Endothelial cell (in vitro differentiated cells): ENCODE data around the gene SH3RF3. TPM values are rescaled to one million over a fixed set of nuclear protein-coding genes. Genes with fewer than 3 reads are reported as not detected.
A peak's percentile ranks its signal among the peaks of the same experiment; 100 is the strongest.

Experiments
- DNase-seq: peaks from one replicate; pipeline ENCODE4 v3.0.0; 2021; ENCODE audit warnings: low spot score
- H3K27ac Mint-ChIP-seq: one replicate; pipeline ENCODE4 v1.8.0; 2021; ENCODE audit warnings: mixed read lengths, inconsistent platforms; ENCODE audit not compliant: unreplicated experiment
- H3K27me3 Mint-ChIP-seq: one replicate; pipeline ENCODE4 v1.8.0; 2021; ENCODE audit warnings: mild to moderate bottlenecking, moderate library complexity, mixed read lengths, inconsistent platforms; ENCODE audit not compliant: unreplicated experiment
- H3K36me3 Mint-ChIP-seq: one replicate; pipeline ENCODE4 v1.8.0; 2021; ENCODE audit warnings: mild to moderate bottlenecking, low read depth, mixed read lengths, inconsistent platforms; ENCODE audit not compliant: unreplicated experiment
- H3K4me1 Mint-ChIP-seq: one replicate; pipeline ENCODE4 v1.8.0; 2021; ENCODE audit warnings: mild to moderate bottlenecking, mixed read lengths, inconsistent platforms; ENCODE audit not compliant: unreplicated experiment
- H3K4me3 Mint-ChIP-seq: one replicate; pipeline ENCODE4 v1.8.0; 2021; ENCODE audit warnings: mild to moderate bottlenecking, mixed read lengths, inconsistent platforms; ENCODE audit not compliant: unreplicated experiment
- H3K9me3 Mint-ChIP-seq: one replicate; pipeline ENCODE4 v1.8.0; 2021; ENCODE audit warnings: mixed read lengths, inconsistent platforms; ENCODE audit not compliant: unreplicated experiment
- total RNA-seq: library from RNA; stranded (reverse); fragmentation: NEBNext Ultra II Directional; extraction: Animal tissue kit (Norgen Biotek cat#: 25700); gene quantifications from one replicate; pipeline ENCODE4 v1.2.1, GENCODE V29; 2021; ENCODE audit not compliant: unreplicated experiment
- TF ChIP-seq, protein P1 (sequence below): fragments of 200-600 bp; sonication (generic); IDR thresholded peaks from one replicate; pipeline ENCODE4 v1.5.0; 2021; ENCODE audit warnings: antibody characterized with exemption; ENCODE audit not compliant: unreplicated experiment

The SH3RF3 gene
- total RNA-seq, 1 donor from 2014 or later: 12.8 TPM

DNA sequence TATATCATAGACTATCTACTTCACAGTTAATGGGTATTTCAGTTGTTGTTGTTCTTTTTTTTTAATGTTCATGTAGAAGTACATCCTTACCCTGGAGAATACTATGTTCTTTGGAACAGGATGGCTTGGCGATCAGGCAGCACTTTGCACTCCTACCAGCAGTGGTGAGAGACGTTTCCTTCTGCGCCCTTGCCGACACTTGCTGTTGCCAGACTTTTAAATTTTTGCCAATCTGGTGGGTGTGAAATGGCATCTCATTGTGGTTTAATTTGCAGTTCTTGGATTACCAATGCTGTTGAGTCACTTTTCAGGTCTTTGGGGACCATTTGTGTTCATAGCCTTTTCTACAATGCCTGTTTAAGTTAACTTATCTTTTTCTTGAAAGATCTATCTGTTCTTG, 197.3 kb downstream of the SH3RF3 start:
- no peak for DNase-seq
- Mint-ChIP-seq H3K4me3 (no peak overlapping the region), H3K27me3 (peaks cover 2% of the 10 kb centered on the region), H3K4me1 (peaks cover 23% of the 10 kb centered on the region), H3K36me3 (peaks cover 4% of the 10 kb centered on the region), H3K27ac (no peak overlapping the region), H3K9me3 (no peaks in the 10 kb centered on the region)
- TF ChIP-seq, protein P1, sequence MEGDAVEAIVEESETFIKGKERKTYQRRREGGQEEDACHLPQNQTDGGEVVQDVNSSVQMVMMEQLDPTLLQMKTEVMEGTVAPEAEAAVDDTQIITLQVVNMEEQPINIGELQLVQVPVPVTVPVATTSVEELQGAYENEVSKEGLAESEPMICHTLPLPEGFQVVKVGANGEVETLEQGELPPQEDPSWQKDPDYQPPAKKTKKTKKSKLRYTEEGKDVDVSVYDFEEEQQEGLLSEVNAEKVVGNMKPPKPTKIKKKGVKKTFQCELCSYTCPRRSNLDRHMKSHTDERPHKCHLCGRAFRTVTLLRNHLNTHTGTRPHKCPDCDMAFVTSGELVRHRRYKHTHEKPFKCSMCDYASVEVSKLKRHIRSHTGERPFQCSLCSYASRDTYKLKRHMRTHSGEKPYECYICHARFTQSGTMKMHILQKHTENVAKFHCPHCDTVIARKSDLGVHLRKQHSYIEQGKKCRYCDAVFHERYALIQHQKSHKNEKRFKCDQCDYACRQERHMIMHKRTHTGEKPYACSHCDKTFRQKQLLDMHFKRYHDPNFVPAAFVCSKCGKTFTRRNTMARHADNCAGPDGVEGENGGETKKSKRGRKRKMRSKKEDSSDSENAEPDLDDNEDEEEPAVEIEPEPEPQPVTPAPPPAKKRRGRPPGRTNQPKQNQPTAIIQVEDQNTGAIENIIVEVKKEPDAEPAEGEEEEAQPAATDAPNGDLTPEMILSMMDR: no peak

DNA sequence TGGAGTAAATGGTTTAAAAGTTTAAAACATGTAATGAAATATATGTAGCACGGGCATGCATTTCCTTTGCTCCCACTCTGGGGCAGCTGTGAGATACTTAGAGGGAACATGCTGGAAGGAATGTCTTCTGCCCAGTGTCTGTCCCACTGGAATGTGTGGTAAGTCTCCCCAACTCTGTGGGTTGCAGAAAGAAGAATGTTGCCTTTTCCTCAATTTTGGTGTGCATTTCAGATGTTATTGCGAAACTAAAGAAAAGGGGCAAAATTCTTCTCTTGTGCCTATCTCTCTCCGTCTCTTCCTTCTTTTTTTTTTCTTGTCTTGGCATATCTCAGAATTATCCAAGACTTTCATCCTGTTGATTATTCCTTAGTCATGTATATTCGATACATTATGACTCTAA, 201.1 kb downstream of the SH3RF3 start:
- TF ChIP-seq, protein P1: no peak
- H3K4me1 Mint-ChIP-seq: peaks cover 36% of the 10 kb centered on the region
- no peak overlapping the region for H3K27ac Mint-ChIP-seq
- H3K27me3 Mint-ChIP-seq: peaks cover 1% of the 10 kb centered on the region
- no peak for DNase-seq
- no peaks in the 10 kb centered on the region for H3K36me3 Mint-ChIP-seq
- H3K9me3 Mint-ChIP-seq: no peaks in the 10 kb centered on the region
- no peak overlapping the region for H3K4me3 Mint-ChIP-seq

DNA sequence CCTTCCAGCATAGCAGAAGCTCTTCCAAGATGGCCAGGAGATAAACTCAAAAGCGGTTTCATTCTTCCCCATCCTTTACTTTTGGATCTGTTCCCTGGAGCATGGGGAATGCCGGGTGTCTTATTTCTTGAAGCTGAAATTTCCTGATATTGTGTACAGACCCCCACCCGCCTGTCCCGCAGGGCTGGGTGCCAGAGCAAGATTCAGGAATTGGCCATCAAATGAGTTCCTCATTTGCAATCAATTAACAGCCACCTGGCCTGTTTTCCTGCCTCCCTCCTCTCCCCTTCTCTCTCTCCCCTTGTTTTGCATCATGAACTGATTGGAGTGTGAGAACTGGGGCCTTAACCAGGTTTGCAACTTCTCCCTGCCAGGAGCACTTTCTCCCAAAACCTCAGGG, 202.1 kb downstream of the SH3RF3 start:
- H3K27ac Mint-ChIP-seq: no peak overlapping the region
- H3K4me1 Mint-ChIP-seq: peaks cover 45% of the 10 kb centered on the region
- peaks cover 1% of the 10 kb centered on the region for H3K27me3 Mint-ChIP-seq
- no peaks in the 10 kb centered on the region for H3K9me3 Mint-ChIP-seq
- TF ChIP-seq, protein P1: no peak
- H3K36me3 Mint-ChIP-seq: no peaks in the 10 kb centered on the region
- H3K4me3 Mint-ChIP-seq: no peak overlapping the region
- no peak for DNase-seq

DNA sequence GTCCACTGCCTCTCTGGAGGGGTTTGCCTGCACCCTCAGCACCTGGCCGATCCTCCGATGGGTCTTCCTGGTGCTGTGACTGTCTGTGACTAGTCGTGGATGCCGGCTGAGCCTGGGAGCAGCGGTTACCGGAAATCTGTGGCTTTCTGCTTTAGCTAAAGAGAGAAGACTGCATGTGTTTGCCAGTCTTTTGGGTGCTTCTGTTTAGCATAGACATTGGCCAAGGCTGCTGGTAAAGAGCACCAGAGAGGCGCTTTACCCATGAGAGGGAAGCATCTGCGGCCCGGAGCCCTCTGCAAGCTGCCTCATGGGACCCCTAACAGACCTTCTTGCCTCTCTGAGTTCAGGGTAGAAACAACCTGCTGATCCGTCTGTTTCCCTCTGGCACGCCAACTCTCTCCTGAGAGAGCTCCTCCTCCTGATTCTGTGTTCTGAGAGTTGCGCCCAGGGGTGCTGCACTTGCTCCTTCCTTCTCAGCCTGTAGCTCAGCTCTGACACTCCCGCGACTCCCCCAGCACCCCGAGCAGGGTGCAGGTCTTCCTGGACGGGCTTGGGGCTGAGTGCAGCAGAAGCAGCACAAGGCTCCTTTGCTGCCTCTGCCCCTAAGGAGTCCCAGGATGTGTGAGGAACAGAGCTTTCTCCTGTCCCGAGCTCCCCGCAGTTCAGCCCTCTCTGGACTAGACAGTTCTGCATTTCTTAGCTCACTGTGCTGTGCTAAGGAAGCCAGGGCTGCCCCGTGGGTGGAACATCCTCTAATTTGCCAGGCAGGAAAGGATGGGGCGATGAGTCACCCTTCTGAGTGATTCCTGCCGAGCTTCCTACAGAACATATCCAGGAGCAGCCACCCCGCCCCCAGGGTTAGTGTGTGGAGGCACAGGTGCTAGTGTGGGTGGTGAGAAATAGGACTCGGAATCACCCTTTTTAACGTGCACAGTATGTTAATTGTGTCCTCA, 203.2 kb downstream of the SH3RF3 start:
- Mint-ChIP-seq H3K4me1 (peaks cover 45% of the 10 kb centered on the region), H3K27me3 (peaks cover 1% of the 10 kb centered on the region), H3K9me3 (no peaks in the 10 kb centered on the region), H3K36me3 (no peaks in the 10 kb centered on the region), H3K27ac (peak overlapping the region; percentile 87), H3K4me3 (no peak overlapping the region)
- peak; percentile 69 for DNase-seq
- TF ChIP-seq, protein P1: no peak

DNA sequence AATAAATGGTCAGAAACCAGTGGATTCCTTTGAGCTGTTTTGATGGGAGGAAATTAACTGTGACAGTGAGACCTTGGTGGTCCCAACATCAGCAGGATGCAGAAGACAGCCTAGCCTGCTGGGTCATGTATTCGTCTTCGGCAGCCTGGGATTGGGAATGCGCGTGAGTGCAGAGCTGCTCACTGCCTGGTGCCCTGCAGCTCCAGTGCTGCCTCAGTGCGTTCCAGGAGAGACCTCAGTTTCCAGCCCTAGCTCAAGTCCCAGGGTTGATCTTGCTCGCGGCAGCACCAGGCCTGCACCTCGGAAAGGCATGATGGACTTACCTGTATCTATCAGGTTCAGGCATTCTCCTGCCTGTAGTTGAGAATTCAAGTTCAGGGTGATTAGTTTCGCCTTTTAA, 203.9 kb downstream of the SH3RF3 start:
- no peaks in the 10 kb centered on the region for H3K9me3 Mint-ChIP-seq
- peak overlapping the region; percentile 87 for H3K27ac Mint-ChIP-seq
- no peak overlapping the region for H3K4me3 Mint-ChIP-seq
- H3K4me1 Mint-ChIP-seq: peaks cover 45% of the 10 kb centered on the region
- no peak for DNase-seq
- TF ChIP-seq, protein P1: no peak
- peaks cover 1% of the 10 kb centered on the region for H3K27me3 Mint-ChIP-seq
- no peaks in the 10 kb centered on the region for H3K36me3 Mint-ChIP-seq
